PC-3 (cell line): ENCODE measurements around the gene MPHOSPH8. TPM values are rescaled to one million over a fixed set of nuclear protein-coding genes. Genes with fewer than 3 reads are reported as not detected.
"Not testable (repeated sequence)": the region's sequence is repeated elsewhere in the genome, so short reads cannot be mapped to it uniquely, and the experiment has no call there.

Experiments used
- ATAC-seq: fragments of 200-7000 bp; cut with Tn5 transposase; 2 replicates; pipeline ENCODE4 v1.9.1; 2020; ENCODE audit warnings: mild to moderate bottlenecking, moderate library complexity
- BruUV-seq: library from RNA; stranded (reverse); fragments of 400-500 nt; replicated peaks from 2 replicates; lab custom pipeline; 2021; lab: Mats Ljungman, UMichigan
- CTCF ChIA-PET: fragments of 300-600 bp; sonication (Branson Sonifier 250); formaldehyde crosslinking; loops from one replicate; lab custom pipeline; 2022; ENCODE audit warnings: antibody characterized with exemption; lab: Charles Lee
- POLR2A ChIA-PET: fragments of 300-600 bp; sonication (Branson Sonifier 250); formaldehyde crosslinking; loops from one replicate; lab custom pipeline; 2022; ENCODE audit warnings: antibody characterized with exemption; ENCODE audit not compliant: unreplicated experiment; lab: Charles Lee
- DNase-seq: peaks from one replicate; pipeline ENCODE4 v3.0.0-alpha.2; 2015
- H2AFZ ChIP-seq: fragments of 300-600 bp; sonication (generic); 2 replicates; pipeline ENCODE4 v1.6.0; 2016; ENCODE audit warnings: antibody characterized with exemption, low read length
- H3F3A ChIP-seq: fragments of 300-600 bp; sonication (generic); one replicate; pipeline ENCODE4 v1.6.0; 2017; ENCODE audit warnings: antibody characterized with exemption, low read length, control low read depth, mild to moderate bottlenecking; ENCODE audit not compliant: unreplicated experiment
- H3K27ac ChIP-seq: fragments of 300-600 bp; sonication (generic); 2 replicates; pipeline ENCODE4 v1.5.1; 2016; ENCODE audit warnings: mild to moderate bottlenecking, low read length
- H3K27me3 ChIP-seq: fragments of 300-600 bp; sonication (generic); 2 replicates; pipeline ENCODE4 v1.6.1; 2016; ENCODE audit warnings: low read length, mixed read lengths
- H3K36me3 ChIP-seq: fragments of 300-600 bp; sonication (generic); 2 replicates; pipeline ENCODE4 v1.6.1; 2016; ENCODE audit warnings: low read depth, mixed run types, low read length, mixed read lengths
- H3K4me1 ChIP-seq: fragments of 300-600 bp; sonication (generic); 2 replicates; pipeline ENCODE4 v1.5.1; 2016; ENCODE audit warnings: low read length; ENCODE audit not compliant: insufficient read depth
- H3K4me2 ChIP-seq: fragments of 300-600 bp; sonication (generic); 2 replicates; pipeline ENCODE4 v1.6.0; 2016; ENCODE audit warnings: low read length
- H3K4me3 ChIP-seq: fragments of 300-600 bp; sonication (generic); 2 replicates; pipeline ENCODE4 v1.5.1; 2016; ENCODE audit warnings: mild to moderate bottlenecking, low read length, mixed read lengths
- H3K79me2 ChIP-seq: fragments of 300-600 bp; sonication (generic); 2 replicates; pipeline ENCODE4 v1.6.1; 2017; ENCODE audit warnings: low read length, mixed read lengths
- H3K9ac ChIP-seq: fragments of 300-600 bp; sonication (generic); 2 replicates; pipeline ENCODE4 v1.6.0; 2016; ENCODE audit warnings: mild to moderate bottlenecking, low read length
- H3K9me2 ChIP-seq: fragments of 300-600 bp; sonication (generic); replicated peaks from 2 replicates; pipeline ENCODE4 v1.6.1; 2016; ENCODE audit warnings: mixed run types, low read length, mixed read lengths
- H3K9me3 ChIP-seq: fragments of 300-600 bp; sonication (generic); 2 replicates; pipeline ENCODE4 v1.6.1; 2016; ENCODE audit warnings: low read length, mixed read lengths
- H4K20me1 ChIP-seq: fragments of 300-600 bp; sonication (generic); 2 replicates; pipeline ENCODE4 v1.6.1; 2016; ENCODE audit warnings: low read length, mixed read lengths
- EZH2 ChIP-seq: fragments of 300-600 bp; sonication (generic); IDR thresholded peaks from one replicate; pipeline ENCODE4 v1.6.1; 2017; ENCODE audit warnings: antibody characterized with exemption, mild to moderate bottlenecking, low read length; ENCODE audit not compliant: unreplicated experiment
- EZH2phosphoT487 ChIP-seq: fragments of 300-600 bp; sonication (generic); IDR thresholded peaks from 2 replicates; pipeline ENCODE4 v1.6.1; 2018; ENCODE audit warnings: mild to moderate bottlenecking, antibody characterized with exemption, low read length, borderline replicate concordance
- intact Hi-C: fragments of 100-400 bp; cut with micrococcal nuclease; formaldehyde crosslinking; loops from 2 replicates; pipeline ENCODE4 v1.9.0; 2023
- total RNA-seq: library from RNA; depleted of rRNA; stranded (reverse); fragments of >200 nt; gene quantifications from 2 replicates; pipeline ENCODE4 v1.2.3, GENCODE V29; 2014
- TF ChIP-seq, protein P1 (sequence below): fragments of 300-600 bp; sonication (generic); conservative IDR thresholded peaks from 2 replicates; pipeline ENCODE4 v1.5.1; 2017; ENCODE audit warnings: antibody characterized with exemption, low read depth, mild to moderate bottlenecking, low read length

The MPHOSPH8 gene
- total RNA-seq, 1 experiment from 2014 or later = 13.3 TPM

DNA sequence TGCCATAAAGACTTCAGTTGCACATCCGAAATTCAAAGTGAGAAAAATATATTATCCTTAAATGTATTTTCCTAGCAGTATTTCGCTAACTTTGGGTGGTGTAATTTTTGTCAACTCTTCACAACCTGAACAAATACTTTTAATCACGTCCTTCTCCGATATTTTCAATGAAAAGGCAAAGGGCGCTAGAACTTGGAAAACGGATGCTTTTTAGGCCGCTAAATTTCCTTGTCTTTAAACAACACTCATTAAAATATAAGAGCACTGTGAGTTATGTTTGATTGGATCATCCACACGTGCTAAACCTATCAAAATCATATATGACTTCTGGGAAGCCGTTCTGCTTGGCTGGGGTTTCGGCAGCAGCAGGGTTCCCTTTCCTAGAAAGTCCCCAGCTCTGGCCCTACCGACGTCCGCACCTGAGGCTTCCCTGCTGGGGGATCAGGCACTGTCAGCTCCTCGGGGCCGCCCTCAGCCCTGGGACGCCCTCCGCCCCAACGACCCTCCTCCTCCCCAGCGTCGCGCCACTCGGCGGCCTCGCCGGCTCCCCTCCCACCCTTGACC lies 462 bp upstream of the MPHOSPH8 start:
- Histone ChIP-seq H4K20me1 (peaks cover 4% of the 10 kb centered on the region; the same call in 1 of the 2 replicates), H3K9me3 (no peaks in the 10 kb centered on the region), H3K36me3 (peaks cover 10% of the 10 kb centered on the region), H2AFZ (peak overlapping the region; percentile 98), H3K4me3 (peak overlapping the region; percentile 73), H3K27me3 (no peaks in the 10 kb centered on the region), H3F3A (peaks cover 4% of the 10 kb centered on the region), H3K4me1 (peaks cover 12% of the 10 kb centered on the region), H3K9ac (peak overlapping the region; percentile 86), H3K4me2 (peak overlapping the region; percentile 82), H3K79me2 (peaks cover 44% of the 10 kb centered on the region), H3K27ac (no peak overlapping the region), H3K9me2 (no peaks in the 10 kb centered on the region)
- CTCF ChIA-PET = interaction anchor here (0.5 kb wide), 1 partner anchor 48 kb away, joined by 4 read pairs; no protein-coding TSS in a partner anchor
- TF ChIP-seq EZH2phosphoT487 (no peak), EZH2 (no peak)
- TF ChIP-seq, protein P1, sequence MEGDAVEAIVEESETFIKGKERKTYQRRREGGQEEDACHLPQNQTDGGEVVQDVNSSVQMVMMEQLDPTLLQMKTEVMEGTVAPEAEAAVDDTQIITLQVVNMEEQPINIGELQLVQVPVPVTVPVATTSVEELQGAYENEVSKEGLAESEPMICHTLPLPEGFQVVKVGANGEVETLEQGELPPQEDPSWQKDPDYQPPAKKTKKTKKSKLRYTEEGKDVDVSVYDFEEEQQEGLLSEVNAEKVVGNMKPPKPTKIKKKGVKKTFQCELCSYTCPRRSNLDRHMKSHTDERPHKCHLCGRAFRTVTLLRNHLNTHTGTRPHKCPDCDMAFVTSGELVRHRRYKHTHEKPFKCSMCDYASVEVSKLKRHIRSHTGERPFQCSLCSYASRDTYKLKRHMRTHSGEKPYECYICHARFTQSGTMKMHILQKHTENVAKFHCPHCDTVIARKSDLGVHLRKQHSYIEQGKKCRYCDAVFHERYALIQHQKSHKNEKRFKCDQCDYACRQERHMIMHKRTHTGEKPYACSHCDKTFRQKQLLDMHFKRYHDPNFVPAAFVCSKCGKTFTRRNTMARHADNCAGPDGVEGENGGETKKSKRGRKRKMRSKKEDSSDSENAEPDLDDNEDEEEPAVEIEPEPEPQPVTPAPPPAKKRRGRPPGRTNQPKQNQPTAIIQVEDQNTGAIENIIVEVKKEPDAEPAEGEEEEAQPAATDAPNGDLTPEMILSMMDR = no peak
- TSS peak; percentile 91 for BruUV-seq
- intact Hi-C loops = no loop called here
- DNase-seq (no peak), ATAC-seq (no peak; the same call in 1 of the 2 replicates)
- POLR2A ChIA-PET = interaction anchor here (0.6 kb wide), 2 partner anchors 92 to 249 kb away, joined by 5 to 17 read pairs; no protein-coding TSS in a partner anchor

DNA sequence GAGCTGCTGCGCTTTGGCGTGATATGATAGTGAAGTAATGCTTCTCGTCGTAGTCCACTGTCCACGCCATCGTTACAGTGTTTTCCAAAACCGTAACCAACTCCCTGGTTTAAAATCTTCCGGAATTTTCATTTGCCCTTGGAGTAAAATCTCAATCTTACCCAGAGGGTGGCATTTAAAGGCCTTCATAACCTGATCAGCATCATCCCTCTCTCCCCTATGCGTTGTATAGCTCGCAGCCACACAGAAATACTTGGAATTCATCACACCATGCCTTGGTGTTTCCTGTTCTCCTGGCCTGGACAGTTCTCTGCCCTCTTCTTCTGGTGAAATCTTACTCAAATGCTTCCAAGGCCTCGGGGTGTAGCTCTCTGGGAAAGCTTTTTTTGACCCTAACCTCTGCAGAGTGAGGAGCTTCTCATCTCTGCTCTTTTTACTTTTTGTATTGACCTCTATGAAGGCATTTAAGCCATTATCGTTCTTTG lies 839 bp downstream of the MPHOSPH8 start:
- no TSS peak for BruUV-seq
- Histone ChIP-seq H3K79me2 (peaks cover 56% of the 10 kb centered on the region), H3K27ac (no peak overlapping the region), H3K4me3 (peak overlapping the region; percentile 73), H3F3A (peaks cover 4% of the 10 kb centered on the region), H3K4me1 (peaks cover 12% of the 10 kb centered on the region), H3K4me2 (peak overlapping the region; percentile 82), H3K36me3 (peaks cover 10% of the 10 kb centered on the region), H3K9me3 (no peaks in the 10 kb centered on the region), H3K27me3 (no peaks in the 10 kb centered on the region), H4K20me1 (peaks cover 4% of the 10 kb centered on the region; the same call in 1 of the 2 replicates), H3K9ac (peak overlapping the region; percentile 86), H3K9me2 (no peaks in the 10 kb centered on the region), H2AFZ (peak overlapping the region; percentile 98)
- DNase-seq (peak; percentile 46), ATAC-seq (peak; percentile 28)
- TF ChIP-seq, protein P1 = no peak
- TF ChIP-seq EZH2 = no peak
- TF ChIP-seq EZH2phosphoT487 = no peak
- ChIA-PET POLR2A (no interaction called here), CTCF (no interaction called here)
- intact Hi-C loops = no loop called here

DNA sequence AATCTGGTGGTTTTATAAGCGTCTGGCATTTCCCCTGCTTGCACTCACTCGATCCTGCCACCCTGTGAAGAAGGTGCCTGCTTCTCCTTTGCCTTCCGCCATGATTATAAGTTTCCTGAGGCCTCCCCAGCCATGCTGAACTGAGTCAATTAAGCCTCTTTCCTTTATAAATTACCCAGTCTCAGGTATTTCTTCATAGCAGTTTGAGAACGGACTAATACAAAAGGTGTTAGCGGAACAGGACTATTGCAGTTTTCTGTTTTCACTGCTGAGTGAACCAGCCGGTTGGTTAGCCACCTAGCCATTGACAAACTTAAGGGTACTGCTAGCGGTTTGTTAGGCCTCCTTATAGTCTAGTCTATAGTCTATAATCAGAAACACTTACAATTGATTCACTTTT lies 2.5 kb downstream of the MPHOSPH8 start:
- POLR2A ChIA-PET, H2AFZ ChIP-seq, H3K9ac ChIP-seq, H3K27ac ChIP-seq, ATAC-seq, H4K20me1 ChIP-seq, H3K27me3 ChIP-seq, DNase-seq, H3K9me2 ChIP-seq, H3F3A ChIP-seq, BruUV-seq, CTCF ChIA-PET, intact Hi-C loops, H3K36me3 ChIP-seq, H3K4me3 ChIP-seq, H3K9me3 ChIP-seq: not testable (repeated sequence)
- Histone ChIP-seq H3K4me1 (peaks cover 12% of the 10 kb centered on the region), H3K79me2 (peaks cover 70% of the 10 kb centered on the region), H3K4me2 (peak overlapping the region; percentile 82; the same call in 1 of the 2 replicates)
